HCT116 (cell line): Measurements from ENCODE around the gene UBE2L6.

Source experiments
- CEBPB ChIP-seq: IDR thresholded peaks from 2 replicates; pipeline ENCODE4 v1.6.1; 2012; ENCODE audit warnings: low read depth
- EZH2 ChIP-seq: fragments of 200-600 bp; sonication (generic); IDR thresholded peaks from 2 replicates; pipeline ENCODE4 v1.6.1; 2017; ENCODE audit warnings: antibody characterized with exemption, mixed run types
- EZH2phosphoT487 ChIP-seq: fragments of 200-600 bp; IDR thresholded peaks from 2 replicates; pipeline ENCODE4 v1.6.1; 2018; ENCODE audit warnings: antibody characterized with exemption, borderline replicate concordance
- JUND ChIP-seq: IDR thresholded peaks from 2 replicates; pipeline ENCODE4 v1.6.1; 2012
- MAX ChIP-seq: IDR thresholded peaks from 2 replicates; pipeline ENCODE4 v1.6.1; 2012
- POLR2A ChIP-seq: IDR thresholded peaks from 2 replicates; pipeline ENCODE4 v1.7.0; 2011; ENCODE audit warnings: borderline replicate concordance; ENCODE audit not compliant: insufficient read depth, insufficient read length; ENCODE audit errors: extremely low read depth
- POLR2AphosphoS5 ChIP-seq: IDR thresholded peaks from 2 replicates; pipeline ENCODE4 v1.6.1; 2011; ENCODE audit warnings: mild to moderate bottlenecking, low read depth, low read length, moderate library complexity
- SIN3A ChIP-seq: IDR thresholded peaks from 2 replicates; pipeline ENCODE4 v1.6.1; 2012; ENCODE audit warnings: low read depth
- SRF ChIP-seq: IDR thresholded peaks from 2 replicates; pipeline ENCODE4 v1.6.1; 2012; ENCODE audit warnings: low read depth
- TCF7L2 ChIP-seq: IDR thresholded peaks from 2 replicates; pipeline ENCODE4 v1.7.0; 2011; ENCODE audit warnings: borderline replicate concordance, inconsistent platforms; ENCODE audit not compliant: insufficient read depth, insufficient read length; ENCODE audit errors: extremely low read depth
- YY1 ChIP-seq: IDR thresholded peaks from 2 replicates; pipeline ENCODE4 v1.6.1; 2011; ENCODE audit warnings: low read length, low read depth, moderate library complexity, mild to moderate bottlenecking; ENCODE audit not compliant: insufficient replicate concordance; ENCODE audit errors: extremely low read depth
- ZNF274 ChIP-seq: fragments of 200-500 bp; sonication (Bioruptor generic); IDR thresholded peaks from 2 replicates; pipeline ENCODE4 v1.6.1; 2014; ENCODE audit warnings: mild to moderate bottlenecking, low read depth, low read length, inconsistent platforms
- TF ChIP-seq, protein P1 (sequence below), 3 experiments: fragments of 200-600 bp in 1 of 3; sonication (generic) in 1 of 3; IDR thresholded peaks in 2 of 3; conservative IDR thresholded peaks in 1 of 3; 2 replicates each; pipeline ENCODE4 v1.5.1; 2012 to 2017; ENCODE audit warnings: low read depth in 2 of 3, low read length in 2 of 3, antibody characterized with exemption in 1 of 3, borderline replicate concordance in 1 of 3, control low read depth in 1 of 3, mild to moderate bottlenecking in 1 of 3, mixed read lengths in 1 of 3, mixed run types in 1 of 3, moderate library complexity in 1 of 3; ENCODE audit not compliant: insufficient read depth in 1 of 3
- TF ChIP-seq, protein P2 (sequence below): IDR thresholded peaks from 2 replicates; pipeline ENCODE4 v1.6.1; 2012; ENCODE audit warnings: low read depth

GRCh38 chr11:57571606-57572005 is 4.1 kb upstream of the UBE2L6 start:
- TF ChIP-seq, protein P1, sequence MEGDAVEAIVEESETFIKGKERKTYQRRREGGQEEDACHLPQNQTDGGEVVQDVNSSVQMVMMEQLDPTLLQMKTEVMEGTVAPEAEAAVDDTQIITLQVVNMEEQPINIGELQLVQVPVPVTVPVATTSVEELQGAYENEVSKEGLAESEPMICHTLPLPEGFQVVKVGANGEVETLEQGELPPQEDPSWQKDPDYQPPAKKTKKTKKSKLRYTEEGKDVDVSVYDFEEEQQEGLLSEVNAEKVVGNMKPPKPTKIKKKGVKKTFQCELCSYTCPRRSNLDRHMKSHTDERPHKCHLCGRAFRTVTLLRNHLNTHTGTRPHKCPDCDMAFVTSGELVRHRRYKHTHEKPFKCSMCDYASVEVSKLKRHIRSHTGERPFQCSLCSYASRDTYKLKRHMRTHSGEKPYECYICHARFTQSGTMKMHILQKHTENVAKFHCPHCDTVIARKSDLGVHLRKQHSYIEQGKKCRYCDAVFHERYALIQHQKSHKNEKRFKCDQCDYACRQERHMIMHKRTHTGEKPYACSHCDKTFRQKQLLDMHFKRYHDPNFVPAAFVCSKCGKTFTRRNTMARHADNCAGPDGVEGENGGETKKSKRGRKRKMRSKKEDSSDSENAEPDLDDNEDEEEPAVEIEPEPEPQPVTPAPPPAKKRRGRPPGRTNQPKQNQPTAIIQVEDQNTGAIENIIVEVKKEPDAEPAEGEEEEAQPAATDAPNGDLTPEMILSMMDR (IDR thresholded peaks at IDR 0.05 in 2 of 3, conservative IDR thresholded peaks at IDR 0.05 in 1 of 3; ENCODE audit: borderline replicate concordance in 1 of 3, insufficient read depth in 1 of 3, low read depth in 2 of 3, low read length in 2 of 3) = no peak
- no peak for TF ChIP-seq POLR2AphosphoS5
- TF ChIP-seq, protein P2, sequence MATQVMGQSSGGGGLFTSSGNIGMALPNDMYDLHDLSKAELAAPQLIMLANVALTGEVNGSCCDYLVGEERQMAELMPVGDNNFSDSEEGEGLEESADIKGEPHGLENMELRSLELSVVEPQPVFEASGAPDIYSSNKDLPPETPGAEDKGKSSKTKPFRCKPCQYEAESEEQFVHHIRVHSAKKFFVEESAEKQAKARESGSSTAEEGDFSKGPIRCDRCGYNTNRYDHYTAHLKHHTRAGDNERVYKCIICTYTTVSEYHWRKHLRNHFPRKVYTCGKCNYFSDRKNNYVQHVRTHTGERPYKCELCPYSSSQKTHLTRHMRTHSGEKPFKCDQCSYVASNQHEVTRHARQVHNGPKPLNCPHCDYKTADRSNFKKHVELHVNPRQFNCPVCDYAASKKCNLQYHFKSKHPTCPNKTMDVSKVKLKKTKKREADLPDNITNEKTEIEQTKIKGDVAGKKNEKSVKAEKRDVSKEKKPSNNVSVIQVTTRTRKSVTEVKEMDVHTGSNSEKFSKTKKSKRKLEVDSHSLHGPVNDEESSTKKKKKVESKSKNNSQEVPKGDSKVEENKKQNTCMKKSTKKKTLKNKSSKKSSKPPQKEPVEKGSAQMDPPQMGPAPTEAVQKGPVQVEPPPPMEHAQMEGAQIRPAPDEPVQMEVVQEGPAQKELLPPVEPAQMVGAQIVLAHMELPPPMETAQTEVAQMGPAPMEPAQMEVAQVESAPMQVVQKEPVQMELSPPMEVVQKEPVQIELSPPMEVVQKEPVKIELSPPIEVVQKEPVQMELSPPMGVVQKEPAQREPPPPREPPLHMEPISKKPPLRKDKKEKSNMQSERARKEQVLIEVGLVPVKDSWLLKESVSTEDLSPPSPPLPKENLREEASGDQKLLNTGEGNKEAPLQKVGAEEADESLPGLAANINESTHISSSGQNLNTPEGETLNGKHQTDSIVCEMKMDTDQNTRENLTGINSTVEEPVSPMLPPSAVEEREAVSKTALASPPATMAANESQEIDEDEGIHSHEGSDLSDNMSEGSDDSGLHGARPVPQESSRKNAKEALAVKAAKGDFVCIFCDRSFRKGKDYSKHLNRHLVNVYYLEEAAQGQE = no peak
- TF ChIP-seq JUND = no peak
- no peak for TF ChIP-seq EZH2
- no peak for TF ChIP-seq SRF
- TF ChIP-seq ZNF274 = no peak
- TF ChIP-seq POLR2A = no peak
- TF ChIP-seq EZH2phosphoT487 = no peak
- no peak for TF ChIP-seq SIN3A
- no peak for TF ChIP-seq TCF7L2
- TF ChIP-seq YY1 = no peak
- TF ChIP-seq CEBPB = no peak
- no peak for TF ChIP-seq MAX
